ENCODE data around the gene MGMT. TPM values are rescaled to one million over a fixed set of nuclear protein-coding genes. Genes with fewer than 3 reads are reported as not detected.

Gene MGMT
- total RNA-seq, 2 donors from 2014 or later: 41.1 to 50.4 TPM

GRCh38 chr10:129580901-129581300 is 113.9 kb downstream of the MGMT start:
- intact Hi-C loops (cut with DNase I): no loop called here
- 93% methylated on average over 9 of the region's 9 CpGs for WGBS

GRCh38 chr10:129581827-129582411 is 114.9 kb downstream of the MGMT start:
- WGBS: 86% methylated on average over 19 of the region's 19 CpGs
- intact Hi-C loops (cut with DNase I): no loop called here
- no peak overlapping the region for H3K27ac ChIP-seq
- H3K4me3 ChIP-seq: no peak overlapping the region
- no peaks in the 10 kb centered on the region for H3K9me3 ChIP-seq
- no peak for TF ChIP-seq POLR2A (IDR thresholded peaks at IDR 0.05)
- TF ChIP-seq POLR2AphosphoS5 (IDR thresholded peaks at IDR 0.05): no peak
- TF ChIP-seq, protein P1, sequence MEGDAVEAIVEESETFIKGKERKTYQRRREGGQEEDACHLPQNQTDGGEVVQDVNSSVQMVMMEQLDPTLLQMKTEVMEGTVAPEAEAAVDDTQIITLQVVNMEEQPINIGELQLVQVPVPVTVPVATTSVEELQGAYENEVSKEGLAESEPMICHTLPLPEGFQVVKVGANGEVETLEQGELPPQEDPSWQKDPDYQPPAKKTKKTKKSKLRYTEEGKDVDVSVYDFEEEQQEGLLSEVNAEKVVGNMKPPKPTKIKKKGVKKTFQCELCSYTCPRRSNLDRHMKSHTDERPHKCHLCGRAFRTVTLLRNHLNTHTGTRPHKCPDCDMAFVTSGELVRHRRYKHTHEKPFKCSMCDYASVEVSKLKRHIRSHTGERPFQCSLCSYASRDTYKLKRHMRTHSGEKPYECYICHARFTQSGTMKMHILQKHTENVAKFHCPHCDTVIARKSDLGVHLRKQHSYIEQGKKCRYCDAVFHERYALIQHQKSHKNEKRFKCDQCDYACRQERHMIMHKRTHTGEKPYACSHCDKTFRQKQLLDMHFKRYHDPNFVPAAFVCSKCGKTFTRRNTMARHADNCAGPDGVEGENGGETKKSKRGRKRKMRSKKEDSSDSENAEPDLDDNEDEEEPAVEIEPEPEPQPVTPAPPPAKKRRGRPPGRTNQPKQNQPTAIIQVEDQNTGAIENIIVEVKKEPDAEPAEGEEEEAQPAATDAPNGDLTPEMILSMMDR (IDR thresholded peaks at IDR 0.05): no peak
- H3K4me1 ChIP-seq (replicated peaks): no peaks in the 10 kb centered on the region
- H3K36me3 ChIP-seq: no peaks in the 10 kb centered on the region
- no peaks in the 10 kb centered on the region for H3K27me3 ChIP-seq (replicated peaks; ENCODE audit: insufficient read depth)
- no peak for DNase-seq (ENCODE audit: low spot score)

More at GRCh38 chr10:129580901-129581300, 113.9 kb downstream of the MGMT start:
- Histone ChIP-seq H3K27ac (no peak overlapping the region), H3K9me3 (no peaks in the 10 kb centered on the region), H3K4me1 (replicated peaks) (no peaks in the 10 kb centered on the region), H3K27me3 (replicated peaks; ENCODE audit: insufficient read depth) (no peaks in the 10 kb centered on the region), H3K4me3 (no peak overlapping the region), H3K36me3 (no peaks in the 10 kb centered on the region)
- DNase-seq (ENCODE audit: low spot score): no peak
- TF ChIP-seq POLR2A (IDR thresholded peaks at IDR 0.05) (no peak), POLR2AphosphoS5 (IDR thresholded peaks at IDR 0.05) (no peak)
- TF ChIP-seq, protein P1 (IDR thresholded peaks at IDR 0.05): no peak

GRCh38 chr10:129583831-129584230 is 116.8 kb downstream of the MGMT start:
- Histone ChIP-seq H3K27me3 (replicated peaks; ENCODE audit: insufficient read depth) (no peaks in the 10 kb centered on the region), H3K4me1 (replicated peaks) (no peaks in the 10 kb centered on the region), H3K27ac (no peak overlapping the region), H3K36me3 (no peaks in the 10 kb centered on the region), H3K4me3 (no peak overlapping the region), H3K9me3 (no peaks in the 10 kb centered on the region)
- WGBS: 92% methylated on average over 8 of the region's 8 CpGs
- no peak for DNase-seq (ENCODE audit: low spot score)
- intact Hi-C loops (cut with DNase I): no loop called here
- TF ChIP-seq, protein P1 (IDR thresholded peaks at IDR 0.05): no peak
- TF ChIP-seq POLR2AphosphoS5 (IDR thresholded peaks at IDR 0.05) (no peak), POLR2A (IDR thresholded peaks at IDR 0.05) (no peak)

DNA sequence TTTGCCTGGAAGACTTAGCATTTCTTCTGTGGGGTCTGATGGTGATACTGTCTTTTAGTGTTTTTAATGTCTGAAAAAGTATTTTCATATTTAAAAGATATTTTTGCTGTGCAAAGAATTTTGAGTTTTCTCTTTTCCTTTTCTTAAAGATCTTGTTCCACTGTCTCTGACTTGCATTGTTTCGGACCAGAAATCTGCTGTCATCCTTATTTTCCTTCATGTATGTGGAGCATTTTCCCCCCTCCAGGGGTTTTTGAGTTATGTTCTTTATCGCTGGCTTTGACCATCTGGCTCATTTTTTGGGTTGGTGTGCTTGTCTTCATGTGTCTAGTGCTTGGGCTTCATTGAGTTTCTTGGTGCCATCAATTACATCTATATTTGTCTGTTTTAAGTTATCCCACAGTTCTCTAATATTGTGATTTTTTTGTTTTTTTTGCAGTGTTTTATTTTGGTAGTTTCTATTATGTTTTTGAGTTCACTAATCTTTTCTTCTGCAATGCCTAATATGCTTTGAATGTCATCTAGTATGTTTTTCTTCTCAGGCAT is 119.9 kb downstream of the MGMT start:
- intact Hi-C loops (cut with DNase I): no loop called here
- no peak overlapping the region for H3K4me3 ChIP-seq
- no peaks in the 10 kb centered on the region for H3K9me3 ChIP-seq
- H3K27ac ChIP-seq: no peak overlapping the region
- 95% methylated on average over 2 of the region's 2 CpGs for WGBS
- DNase-seq (ENCODE audit: low spot score): no peak
- no peaks in the 10 kb centered on the region for H3K27me3 ChIP-seq (replicated peaks; ENCODE audit: insufficient read depth)
- H3K36me3 ChIP-seq: no peaks in the 10 kb centered on the region
- TF ChIP-seq, protein P1 (IDR thresholded peaks at IDR 0.05): no peak
- TF ChIP-seq POLR2AphosphoS5 (IDR thresholded peaks at IDR 0.05) (no peak), POLR2A (IDR thresholded peaks at IDR 0.05) (no peak)
- H3K4me1 ChIP-seq (replicated peaks): no peaks in the 10 kb centered on the region

- no peaks in the 10 kb centered on the region for H3K27me3 ChIP-seq (replicated peaks; ENCODE audit: insufficient read depth)
- 96% methylated on average over 9 of the region's 9 CpGs for WGBS
- no peak overlapping the region for H3K27ac ChIP-seq
- no peak for DNase-seq (ENCODE audit: low spot score)
- H3K9me3 ChIP-seq: no peaks in the 10 kb centered on the region
- H3K4me3 ChIP-seq: no peak overlapping the region
- TF ChIP-seq POLR2A (IDR thresholded peaks at IDR 0.05) (no peak), POLR2AphosphoS5 (IDR thresholded peaks at IDR 0.05) (no peak)
- TF ChIP-seq, protein P1 (IDR thresholded peaks at IDR 0.05): no peak
- intact Hi-C loops (cut with DNase I): no loop called here
- H3K4me1 ChIP-seq (replicated peaks): no peaks in the 10 kb centered on the region
- no peaks in the 10 kb centered on the region for H3K36me3 ChIP-seq
Observed at GRCh38 chr10:129589546-129589945, 122.5 kb downstream of the MGMT start.
